SU-DHL-6 (cell line): Measurements from ENCODE around the gene WNT3.

Source experiments
- H2AFZ ChIP-seq: fragments of 200-600 bp; sonication (generic); 2 replicates; pipeline ENCODE4 v1.6.1; 2014; ENCODE audit warnings: low read depth, mild to moderate bottlenecking, moderate library complexity, mixed read lengths, antibody characterized with exemption, low read length; ENCODE audit not compliant: severe bottlenecking
- H3F3A ChIP-seq: fragments of 200-600 bp; shearing (Covaris generic); 2 replicates; pipeline ENCODE4 v1.6.0; 2016; ENCODE audit warnings: antibody characterized with exemption, mild to moderate bottlenecking; ENCODE audit not compliant: insufficient read depth
- H3K27ac ChIP-seq: fragments of 200-600 bp; sonication (generic); 2 replicates; pipeline ENCODE4 v1.5.1; 2016; ENCODE audit warnings: low read depth, mild to moderate bottlenecking, low read length, moderate library complexity, mixed read lengths
- H3K27me3 ChIP-seq: fragments of 200-600 bp; sonication (generic), shearing (Covaris generic); 2 replicates; pipeline ENCODE4 v1.6.0; 2014; ENCODE audit warnings: mild to moderate bottlenecking, low read length
- H3K36me3 ChIP-seq: fragments of 200-600 bp; sonication (generic); 2 replicates; pipeline ENCODE4 v1.6.1; 2014; ENCODE audit warnings: mild to moderate bottlenecking, low read length, mixed read lengths
- H3K4me2 ChIP-seq: fragments of 300-600, 200-600 bp; shearing (Covaris generic), sonication (generic); 2 replicates; pipeline ENCODE4 v1.6.0; 2014; ENCODE audit warnings: low read length, low read depth, mild to moderate bottlenecking; ENCODE audit not compliant: poor library complexity, severe bottlenecking
- H3K4me3 ChIP-seq: fragments of 200-600 bp; sonication (generic); 2 replicates; pipeline ENCODE4 v1.5.1; 2014; ENCODE audit warnings: antibody characterized with exemption, low read length, mild to moderate bottlenecking, mixed read lengths; ENCODE audit not compliant: insufficient read depth, poor library complexity, severe bottlenecking
- H3K79me2 ChIP-seq: fragments of 200-600 bp; sonication (generic); 2 replicates; pipeline ENCODE4 v1.6.1; 2014; ENCODE audit warnings: mild to moderate bottlenecking, low read length, moderate library complexity; ENCODE audit not compliant: insufficient read depth
- H3K9ac ChIP-seq: fragments of 200-600 bp; sonication (generic); 2 replicates; pipeline ENCODE4 v1.7.0; 2014; ENCODE audit warnings: mild to moderate bottlenecking, low read length
- H3K9me2 ChIP-seq: fragments of 200-600 bp; sonication (generic); replicated peaks from 2 replicates; pipeline ENCODE4 v1.6.1; 2014; ENCODE audit warnings: low read length; ENCODE audit not compliant: insufficient read depth
- H3K9me3 ChIP-seq: fragments of 200-600 bp; sonication (generic); 2 replicates; pipeline ENCODE4 v1.6.1; 2014; ENCODE audit warnings: low read length, mixed read lengths; ENCODE audit not compliant: insufficient read depth
- H4K20me1 ChIP-seq: fragments of 200-600 bp; sonication (generic); 2 replicates; pipeline ENCODE4 v1.6.1; 2014; ENCODE audit warnings: low read depth, mild to moderate bottlenecking, antibody characterized with exemption, low read length, moderate library complexity, mixed read lengths
- EZH2phosphoT487 ChIP-seq: fragments of 200-600 bp; sonication (generic), shearing (Covaris generic); conservative IDR thresholded peaks from 2 replicates; pipeline ENCODE4 v1.6.1; 2018; ENCODE audit warnings: mild to moderate bottlenecking, antibody characterized with exemption, low read length, moderate library complexity, mixed read lengths
- TF ChIP-seq, protein P1 (sequence below): fragments of 200-600 bp; sonication (generic); IDR thresholded peaks from one replicate; pipeline ENCODE4 v1.5.1; 2017; ENCODE audit warnings: antibody characterized with exemption, mild to moderate bottlenecking, low read length, moderate library complexity; ENCODE audit not compliant: insufficient read depth, poor library complexity, severe bottlenecking

WNT3 gene

DNA sequence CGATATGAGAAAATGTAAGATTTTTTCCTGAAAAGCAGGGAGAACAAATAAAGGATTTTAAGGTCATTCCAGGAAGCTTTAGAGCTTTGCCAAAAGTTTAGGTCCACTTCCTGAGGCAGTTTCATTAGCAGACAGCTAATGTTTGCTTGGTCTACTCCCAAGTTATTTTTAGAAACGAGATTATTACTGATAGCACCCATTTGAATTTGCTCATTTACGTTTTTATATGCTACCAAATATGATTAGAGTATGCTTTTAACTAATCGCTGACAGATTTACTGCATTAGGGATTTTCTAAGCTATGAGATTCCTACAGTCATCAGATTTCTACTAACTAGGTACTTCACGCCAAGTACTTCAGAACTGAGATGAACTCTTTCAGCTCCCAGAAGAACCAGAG lies 98.1 kb downstream of the WNT3 start:
- Histone ChIP-seq H3K9me3 (no peaks in the 10 kb centered on the region), H3K79me2 (no peaks in the 10 kb centered on the region), H3K4me2 (no peak overlapping the region), H3K9ac (no peak overlapping the region), H2AFZ (no peak overlapping the region), H3K27ac (no peak overlapping the region), H3K4me3 (no peak overlapping the region), H4K20me1 (no peaks in the 10 kb centered on the region), H3F3A (0 out of 2 replicates have a peak, but pooled peaks cover 3% of the 10 kb centered on the region), H3K27me3 (no peaks in the 10 kb centered on the region), H3K9me2 (no peaks in the 10 kb centered on the region), H3K36me3 (no peaks in the 10 kb centered on the region; the same call in 1 of the 2 replicates)
- no peak for TF ChIP-seq EZH2phosphoT487
- TF ChIP-seq, protein P1, sequence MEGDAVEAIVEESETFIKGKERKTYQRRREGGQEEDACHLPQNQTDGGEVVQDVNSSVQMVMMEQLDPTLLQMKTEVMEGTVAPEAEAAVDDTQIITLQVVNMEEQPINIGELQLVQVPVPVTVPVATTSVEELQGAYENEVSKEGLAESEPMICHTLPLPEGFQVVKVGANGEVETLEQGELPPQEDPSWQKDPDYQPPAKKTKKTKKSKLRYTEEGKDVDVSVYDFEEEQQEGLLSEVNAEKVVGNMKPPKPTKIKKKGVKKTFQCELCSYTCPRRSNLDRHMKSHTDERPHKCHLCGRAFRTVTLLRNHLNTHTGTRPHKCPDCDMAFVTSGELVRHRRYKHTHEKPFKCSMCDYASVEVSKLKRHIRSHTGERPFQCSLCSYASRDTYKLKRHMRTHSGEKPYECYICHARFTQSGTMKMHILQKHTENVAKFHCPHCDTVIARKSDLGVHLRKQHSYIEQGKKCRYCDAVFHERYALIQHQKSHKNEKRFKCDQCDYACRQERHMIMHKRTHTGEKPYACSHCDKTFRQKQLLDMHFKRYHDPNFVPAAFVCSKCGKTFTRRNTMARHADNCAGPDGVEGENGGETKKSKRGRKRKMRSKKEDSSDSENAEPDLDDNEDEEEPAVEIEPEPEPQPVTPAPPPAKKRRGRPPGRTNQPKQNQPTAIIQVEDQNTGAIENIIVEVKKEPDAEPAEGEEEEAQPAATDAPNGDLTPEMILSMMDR = no peak

DNA sequence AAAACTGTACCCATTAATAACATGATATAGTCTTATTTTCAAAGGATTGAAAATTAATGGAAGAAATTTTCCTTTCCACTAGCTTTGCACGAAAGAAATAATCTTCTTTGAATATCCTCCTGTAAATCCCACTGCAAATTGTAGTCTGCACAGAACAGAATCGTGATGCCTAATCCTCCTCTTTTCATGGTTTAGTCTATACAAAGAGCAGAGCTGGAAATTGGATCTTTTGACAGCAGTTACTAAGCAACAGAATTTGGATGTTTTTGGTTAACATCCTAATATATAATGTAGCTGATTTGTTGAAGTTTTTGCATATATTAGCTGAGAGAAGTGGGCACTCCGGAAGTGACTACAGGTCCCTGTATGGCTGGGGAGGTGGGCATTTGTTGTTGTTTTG lies 98.6 kb downstream of the WNT3 start:
- no peak overlapping the region for H3K27ac ChIP-seq
- 0 out of 2 replicates have a peak, but pooled peaks cover 3% of the 10 kb centered on the region for H3F3A ChIP-seq
- no peak overlapping the region for H2AFZ ChIP-seq
- H3K36me3 ChIP-seq = peaks cover 1% of the 10 kb centered on the region; the same call in 1 of the 2 replicates
- no peak overlapping the region for H3K9ac ChIP-seq
- no peaks in the 10 kb centered on the region for H3K27me3 ChIP-seq
- no peaks in the 10 kb centered on the region for H3K9me3 ChIP-seq
- TF ChIP-seq EZH2phosphoT487 = no peak
- TF ChIP-seq, protein P1 = no peak
- no peaks in the 10 kb centered on the region for H3K79me2 ChIP-seq
- H3K9me2 ChIP-seq = no peaks in the 10 kb centered on the region
- no peak overlapping the region for H3K4me3 ChIP-seq
- no peak overlapping the region for H3K4me2 ChIP-seq
- no peaks in the 10 kb centered on the region for H4K20me1 ChIP-seq

DNA sequence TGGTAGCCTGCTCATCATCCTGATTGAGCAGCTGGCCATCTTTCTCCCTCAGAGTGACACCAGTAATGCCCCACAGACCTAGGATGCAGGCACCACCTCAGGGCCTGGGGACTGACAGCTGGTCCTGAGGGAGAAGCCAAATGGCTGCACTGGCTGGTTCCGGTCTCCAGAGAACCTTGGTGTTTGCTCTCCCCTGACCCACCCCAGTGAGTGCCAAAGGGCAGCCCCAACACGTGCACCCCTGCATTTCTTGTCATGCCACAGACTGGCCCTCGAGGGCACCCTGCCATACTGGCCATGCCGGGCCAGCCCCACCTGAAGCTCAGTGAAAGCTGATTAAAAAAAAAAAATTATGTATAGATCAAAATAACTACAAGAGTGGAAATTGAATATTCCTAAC lies 100.5 kb downstream of the WNT3 start:
- no peak overlapping the region for H3K27ac ChIP-seq
- TF ChIP-seq, protein P1 = no peak
- TF ChIP-seq EZH2phosphoT487 = no peak
- H3F3A ChIP-seq = 0 out of 2 replicates have a peak, but pooled peaks cover 3% of the 10 kb centered on the region
- no peaks in the 10 kb centered on the region for H4K20me1 ChIP-seq
- H2AFZ ChIP-seq = no peak overlapping the region
- no peaks in the 10 kb centered on the region for H3K9me3 ChIP-seq
- H3K36me3 ChIP-seq = peaks cover 7% of the 10 kb centered on the region; the same call in 1 of the 2 replicates
- H3K4me3 ChIP-seq = no peak overlapping the region
- H3K4me2 ChIP-seq = no peak overlapping the region
- H3K79me2 ChIP-seq = no peaks in the 10 kb centered on the region
- H3K27me3 ChIP-seq = no peaks in the 10 kb centered on the region
- H3K9ac ChIP-seq = no peak overlapping the region
- H3K9me2 ChIP-seq = no peaks in the 10 kb centered on the region
